Neural cell (in vitro differentiated cells): ENCODE results near the gene ZNF316. TPM values are rescaled to one million over a fixed set of nuclear protein-coding genes. Genes with fewer than 3 reads are reported as not detected.

Experiments
- H2AFZ ChIP-seq: fragments of 200-600, 300-800 bp; sonication (generic), shearing (Covaris generic); 2 replicates; pipeline ENCODE4 v1.6.0; 2014; ENCODE audit warnings: low read depth, mild to moderate bottlenecking, antibody characterized with exemption, low read length, moderate library complexity
- H3F3A ChIP-seq: fragments of 200-600 bp; shearing (Covaris generic); 2 replicates; pipeline ENCODE4 v1.6.1; 2016; ENCODE audit warnings: mild to moderate bottlenecking, moderate library complexity, mixed read lengths, antibody characterized with exemption, low read length; ENCODE audit not compliant: insufficient read depth, poor library complexity, severe bottlenecking
- H3K27ac ChIP-seq: fragments of 200-600, 300-800 bp; sonication (generic), shearing (Covaris generic); 2 replicates; pipeline ENCODE4 v1.5.1; 2014; ENCODE audit warnings: mild to moderate bottlenecking, low read length, moderate library complexity
- H3K27me3 ChIP-seq: fragments of 300-800, 200-600 bp; sonication (generic), shearing (Covaris generic); 2 replicates; pipeline ENCODE4 v1.6.0; 2014; ENCODE audit warnings: mild to moderate bottlenecking, low read depth, low read length, moderate library complexity; ENCODE audit not compliant: insufficient read depth
- H3K36me3 ChIP-seq: fragments of 300-800, 200-600 bp; sonication (generic), shearing (Covaris generic); 2 replicates; pipeline ENCODE4 v1.5.1; 2014; ENCODE audit warnings: mild to moderate bottlenecking, antibody characterized with exemption, low read length, moderate library complexity; ENCODE audit not compliant: insufficient read depth
- H3K4me2 ChIP-seq: fragments of 300-800, 200-600 bp; sonication (generic), shearing (Covaris generic); 2 replicates; pipeline ENCODE4 v1.6.0; 2014; ENCODE audit warnings: mild to moderate bottlenecking, low read length
- H3K4me3 ChIP-seq: fragments of 300-800, 200-600 bp; sonication (generic), shearing (Covaris generic); 2 replicates; pipeline ENCODE4 v1.5.1; 2014; ENCODE audit warnings: mild to moderate bottlenecking, low read length, moderate library complexity
- H3K79me2 ChIP-seq: fragments of 200-600 bp; shearing (Covaris generic); replicated peaks from 2 replicates; pipeline ENCODE4 v1.6.0; 2014; ENCODE audit warnings: mild to moderate bottlenecking, low read length, moderate library complexity; ENCODE audit not compliant: insufficient read depth
- H3K9ac ChIP-seq: fragments of 300-800, 200-600 bp; sonication (generic), shearing (Covaris generic); 2 replicates; pipeline ENCODE4 v1.6.1; 2016; ENCODE audit warnings: mild to moderate bottlenecking, low read length, mixed read lengths
- H3K9me2 ChIP-seq: fragments of 200-600 bp; shearing (Covaris generic); 2 replicates; pipeline ENCODE4 v1.6.1; 2016; ENCODE audit warnings: mild to moderate bottlenecking, low read length, mixed read lengths; ENCODE audit not compliant: insufficient read depth
- H3K9me3 ChIP-seq: fragments of 200-600, 300-800 bp; sonication (generic), shearing (Covaris generic); 2 replicates; pipeline ENCODE4 v1.6.1; 2016; ENCODE audit warnings: mild to moderate bottlenecking, mixed run types, low read length, moderate library complexity, mixed read lengths
- H4K20me1 ChIP-seq: fragments of 200-600 bp; shearing (Covaris generic); 2 replicates; pipeline ENCODE4 v1.6.1; 2016; ENCODE audit warnings: mild to moderate bottlenecking, mixed run types; ENCODE audit not compliant: insufficient read depth
- EP300 ChIP-seq: fragments of 450-650 bp; conservative IDR thresholded peaks from 2 replicates; pipeline ENCODE4 v1.6.1; 2014; ENCODE audit warnings: antibody characterized with exemption, mild to moderate bottlenecking, moderate library complexity; ENCODE audit not compliant: poor library complexity, severe bottlenecking
- EZH2 ChIP-seq: fragments of 200-600, 300-800 bp; shearing (Covaris generic), sonication (generic); IDR thresholded peaks from 2 replicates; pipeline ENCODE4 v1.6.1; 2014; ENCODE audit warnings: antibody characterized with exemption, low read length, borderline replicate concordance, mild to moderate bottlenecking; ENCODE audit not compliant: insufficient read depth, poor library complexity, severe bottlenecking
- MXI1 ChIP-seq: fragments of 450-650 bp; conservative IDR thresholded peaks from 2 replicates; pipeline ENCODE4 v1.6.1; 2014; ENCODE audit warnings: antibody characterized with exemption, mild to moderate bottlenecking; ENCODE audit not compliant: poor library complexity, severe bottlenecking
- POLR2AphosphoS5 ChIP-seq: IDR thresholded peaks from 2 replicates; pipeline ENCODE4 v1.6.1; 2012
- RAD21 ChIP-seq: fragments of 450-650 bp; conservative IDR thresholded peaks from 2 replicates; pipeline ENCODE4 v1.6.1; 2014; ENCODE audit warnings: antibody characterized with exemption, mild to moderate bottlenecking, moderate library complexity
- SMC3 ChIP-seq: fragments of 450-650 bp; conservative IDR thresholded peaks from 2 replicates; pipeline ENCODE4 v1.6.1; 2014; ENCODE audit warnings: antibody characterized with exemption, mild to moderate bottlenecking, moderate library complexity; ENCODE audit not compliant: poor library complexity
- TAF1 ChIP-seq: IDR thresholded peaks from 2 replicates; pipeline ENCODE4 v1.6.1; 2012; ENCODE audit warnings: low read depth
- polyA plus RNA-seq: library from polyadenylated mRNA; depleted of rRNA; stranded (reverse); fragments of >200 nt; gene quantifications from 2 replicates; pipeline ENCODE4 v1.2.3, GENCODE V29; 2014
- TF ChIP-seq, protein P1 (sequence below): IDR thresholded peaks from 2 replicates; pipeline ENCODE4 v1.6.1; 2012; ENCODE audit warnings: borderline replicate concordance
- TF ChIP-seq, protein P2 (sequence below): fragments of 450-650 bp; IDR thresholded peaks from 2 replicates; pipeline ENCODE4 v1.5.1; 2014; ENCODE audit warnings: antibody characterized with exemption, mild to moderate bottlenecking, moderate library complexity; ENCODE audit not compliant: poor library complexity, severe bottlenecking

The ZNF316 gene
- polyA plus RNA-seq, 1 donor from 2014 or later: 22.2 TPM

DNA sequence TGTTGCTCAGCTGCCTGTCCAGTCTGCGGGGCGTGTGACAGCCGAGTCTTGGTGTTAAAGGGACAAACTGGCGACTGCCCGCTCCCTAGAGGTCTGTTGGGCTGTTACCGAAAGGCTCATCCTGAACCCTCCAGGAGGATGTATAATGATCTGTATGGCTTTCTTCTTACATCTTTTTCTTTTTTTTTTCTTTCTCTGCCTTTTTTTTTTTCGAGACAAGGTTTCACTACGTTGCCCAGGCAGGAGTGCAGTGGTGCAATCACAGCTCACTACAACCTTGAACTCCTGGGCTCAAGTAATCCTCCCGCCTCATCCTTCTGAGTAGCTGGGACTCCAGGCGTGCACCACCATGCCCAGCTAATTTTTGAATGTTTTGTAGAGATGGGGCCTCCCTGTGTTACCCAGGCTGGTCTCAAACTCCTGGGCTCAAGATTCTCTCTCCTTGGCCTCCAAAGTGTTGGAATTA lies 46.4 kb upstream of the ZNF316 start:
- H3K4me3 ChIP-seq: peak overlapping the region; percentile 100
- no peaks in the 10 kb centered on the region for H3K9me3 ChIP-seq
- peak overlapping the region; percentile 90 for H2AFZ ChIP-seq
- H4K20me1 ChIP-seq: no peaks in the 10 kb centered on the region
- peak overlapping the region; percentile 93 for H3K9ac ChIP-seq
- no peaks in the 10 kb centered on the region for H3K36me3 ChIP-seq
- H3F3A ChIP-seq: no peaks in the 10 kb centered on the region
- H3K9me2 ChIP-seq: no peaks in the 10 kb centered on the region
- peak overlapping the region; percentile 83 for H3K27ac ChIP-seq
- TF ChIP-seq RAD21 (no peak), SMC3 (no peak), POLR2AphosphoS5 (no peak), EP300 (no peak), MXI1 (no peak), EZH2 (no peak), TAF1 (no peak)
- TF ChIP-seq, protein P1, sequence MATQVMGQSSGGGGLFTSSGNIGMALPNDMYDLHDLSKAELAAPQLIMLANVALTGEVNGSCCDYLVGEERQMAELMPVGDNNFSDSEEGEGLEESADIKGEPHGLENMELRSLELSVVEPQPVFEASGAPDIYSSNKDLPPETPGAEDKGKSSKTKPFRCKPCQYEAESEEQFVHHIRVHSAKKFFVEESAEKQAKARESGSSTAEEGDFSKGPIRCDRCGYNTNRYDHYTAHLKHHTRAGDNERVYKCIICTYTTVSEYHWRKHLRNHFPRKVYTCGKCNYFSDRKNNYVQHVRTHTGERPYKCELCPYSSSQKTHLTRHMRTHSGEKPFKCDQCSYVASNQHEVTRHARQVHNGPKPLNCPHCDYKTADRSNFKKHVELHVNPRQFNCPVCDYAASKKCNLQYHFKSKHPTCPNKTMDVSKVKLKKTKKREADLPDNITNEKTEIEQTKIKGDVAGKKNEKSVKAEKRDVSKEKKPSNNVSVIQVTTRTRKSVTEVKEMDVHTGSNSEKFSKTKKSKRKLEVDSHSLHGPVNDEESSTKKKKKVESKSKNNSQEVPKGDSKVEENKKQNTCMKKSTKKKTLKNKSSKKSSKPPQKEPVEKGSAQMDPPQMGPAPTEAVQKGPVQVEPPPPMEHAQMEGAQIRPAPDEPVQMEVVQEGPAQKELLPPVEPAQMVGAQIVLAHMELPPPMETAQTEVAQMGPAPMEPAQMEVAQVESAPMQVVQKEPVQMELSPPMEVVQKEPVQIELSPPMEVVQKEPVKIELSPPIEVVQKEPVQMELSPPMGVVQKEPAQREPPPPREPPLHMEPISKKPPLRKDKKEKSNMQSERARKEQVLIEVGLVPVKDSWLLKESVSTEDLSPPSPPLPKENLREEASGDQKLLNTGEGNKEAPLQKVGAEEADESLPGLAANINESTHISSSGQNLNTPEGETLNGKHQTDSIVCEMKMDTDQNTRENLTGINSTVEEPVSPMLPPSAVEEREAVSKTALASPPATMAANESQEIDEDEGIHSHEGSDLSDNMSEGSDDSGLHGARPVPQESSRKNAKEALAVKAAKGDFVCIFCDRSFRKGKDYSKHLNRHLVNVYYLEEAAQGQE: no peak
- TF ChIP-seq, protein P2, sequence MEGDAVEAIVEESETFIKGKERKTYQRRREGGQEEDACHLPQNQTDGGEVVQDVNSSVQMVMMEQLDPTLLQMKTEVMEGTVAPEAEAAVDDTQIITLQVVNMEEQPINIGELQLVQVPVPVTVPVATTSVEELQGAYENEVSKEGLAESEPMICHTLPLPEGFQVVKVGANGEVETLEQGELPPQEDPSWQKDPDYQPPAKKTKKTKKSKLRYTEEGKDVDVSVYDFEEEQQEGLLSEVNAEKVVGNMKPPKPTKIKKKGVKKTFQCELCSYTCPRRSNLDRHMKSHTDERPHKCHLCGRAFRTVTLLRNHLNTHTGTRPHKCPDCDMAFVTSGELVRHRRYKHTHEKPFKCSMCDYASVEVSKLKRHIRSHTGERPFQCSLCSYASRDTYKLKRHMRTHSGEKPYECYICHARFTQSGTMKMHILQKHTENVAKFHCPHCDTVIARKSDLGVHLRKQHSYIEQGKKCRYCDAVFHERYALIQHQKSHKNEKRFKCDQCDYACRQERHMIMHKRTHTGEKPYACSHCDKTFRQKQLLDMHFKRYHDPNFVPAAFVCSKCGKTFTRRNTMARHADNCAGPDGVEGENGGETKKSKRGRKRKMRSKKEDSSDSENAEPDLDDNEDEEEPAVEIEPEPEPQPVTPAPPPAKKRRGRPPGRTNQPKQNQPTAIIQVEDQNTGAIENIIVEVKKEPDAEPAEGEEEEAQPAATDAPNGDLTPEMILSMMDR: no peak
- H3K79me2 ChIP-seq: peaks cover 3% of the 10 kb centered on the region
- H3K27me3 ChIP-seq: no peaks in the 10 kb centered on the region
- H3K4me2 ChIP-seq: peak overlapping the region; percentile 92

GRCh38 chr7:6600093-6600492 lies 37.0 kb upstream of the ZNF316 start:
- Histone ChIP-seq H3K79me2 (no peaks in the 10 kb centered on the region), H3K4me3 (no peak overlapping the region), H3K27ac (no peak overlapping the region), H3K9me2 (no peaks in the 10 kb centered on the region), H3K9me3 (no peaks in the 10 kb centered on the region), H3K9ac (no peak overlapping the region), H3K36me3 (no peaks in the 10 kb centered on the region), H2AFZ (no peak overlapping the region), H4K20me1 (no peaks in the 10 kb centered on the region), H3F3A (no peaks in the 10 kb centered on the region), H3K4me2 (no peak overlapping the region), H3K27me3 (no peaks in the 10 kb centered on the region)
- no peak for TF ChIP-seq EZH2
- TF ChIP-seq POLR2AphosphoS5: no peak
- no peak for TF ChIP-seq SMC3
- no peak for TF ChIP-seq RAD21
- TF ChIP-seq EP300: no peak
- TF ChIP-seq, protein P2: no peak
- TF ChIP-seq MXI1: no peak
- TF ChIP-seq TAF1: no peak
- TF ChIP-seq, protein P1: no peak
